ENCODE results near the gene THAP8. TPM values are rescaled to one million over a fixed set of nuclear protein-coding genes. Genes with fewer than 3 reads are reported as not detected.

Gene THAP8
- total and polyA plus RNA-seq, 2 of the 13 experiments (the other 11 are each of a cell fraction or from before 2014, with no cell fraction given): 1.7 to 3.7 TPM

DNA sequence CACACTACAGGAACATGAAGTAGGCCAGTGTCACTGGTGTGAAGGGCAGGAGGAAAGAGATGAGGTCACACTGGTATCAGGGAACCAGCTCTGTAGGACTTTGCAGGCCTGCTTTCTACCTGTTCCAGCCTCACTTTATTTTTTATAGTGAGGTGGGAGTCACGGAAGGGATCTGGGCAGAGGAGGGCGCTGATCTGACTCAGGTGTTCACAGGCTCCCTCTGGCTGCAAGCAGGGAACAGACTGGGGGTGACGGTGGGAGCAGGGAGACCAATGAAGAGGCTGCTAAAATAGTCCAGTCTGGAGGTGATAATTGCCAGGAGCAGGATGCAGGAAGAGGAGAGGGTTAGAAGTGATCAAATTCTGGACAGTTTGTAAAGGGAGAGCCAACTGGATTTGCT lies 2.8 kb downstream of the THAP8 start (continued):
- TF ChIP-seq, protein P1, sequence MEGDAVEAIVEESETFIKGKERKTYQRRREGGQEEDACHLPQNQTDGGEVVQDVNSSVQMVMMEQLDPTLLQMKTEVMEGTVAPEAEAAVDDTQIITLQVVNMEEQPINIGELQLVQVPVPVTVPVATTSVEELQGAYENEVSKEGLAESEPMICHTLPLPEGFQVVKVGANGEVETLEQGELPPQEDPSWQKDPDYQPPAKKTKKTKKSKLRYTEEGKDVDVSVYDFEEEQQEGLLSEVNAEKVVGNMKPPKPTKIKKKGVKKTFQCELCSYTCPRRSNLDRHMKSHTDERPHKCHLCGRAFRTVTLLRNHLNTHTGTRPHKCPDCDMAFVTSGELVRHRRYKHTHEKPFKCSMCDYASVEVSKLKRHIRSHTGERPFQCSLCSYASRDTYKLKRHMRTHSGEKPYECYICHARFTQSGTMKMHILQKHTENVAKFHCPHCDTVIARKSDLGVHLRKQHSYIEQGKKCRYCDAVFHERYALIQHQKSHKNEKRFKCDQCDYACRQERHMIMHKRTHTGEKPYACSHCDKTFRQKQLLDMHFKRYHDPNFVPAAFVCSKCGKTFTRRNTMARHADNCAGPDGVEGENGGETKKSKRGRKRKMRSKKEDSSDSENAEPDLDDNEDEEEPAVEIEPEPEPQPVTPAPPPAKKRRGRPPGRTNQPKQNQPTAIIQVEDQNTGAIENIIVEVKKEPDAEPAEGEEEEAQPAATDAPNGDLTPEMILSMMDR (CRISPR knock-in tag; IDR thresholded peaks at IDR 0.05): peak; percentile 75
- TF ChIP-seq ZNF883 (CRISPR knock-in tag; IDR thresholded peaks at IDR 0.05; ENCODE audit: not compliant biosample characterization) (no peak), ZNF841 (CRISPR knock-in tag; IDR thresholded peaks at IDR 0.05; ENCODE audit: borderline replicate concordance) (no peak), ERF (CRISPR knock-in tag; IDR thresholded peaks at IDR 0.05) (peak; percentile 26; the same call in 1 of the 2 replicates), SRF (IDR thresholded peaks at IDR 0.05; ENCODE audit: low read depth, low read length) (no peak), SAP130 (CRISPR knock-in tag; IDR thresholded peaks at IDR 0.05; ENCODE audit: low read depth) (peak; percentile 40; the same call in 1 of the 2 replicates), MEIS1 (CRISPR knock-in tag; IDR thresholded peaks at IDR 0.05; ENCODE audit: borderline replicate concordance) (no peak), ZNF7 (CRISPR knock-in tag; IDR thresholded peaks at IDR 0.05) (no peak), SMC3 (IDR thresholded peaks at IDR 0.05; ENCODE audit: low read length) (peak; percentile 73), TBX3 (IDR thresholded peaks at IDR 0.05; ENCODE audit: borderline replicate concordance) (no peak), CSRNP2 (CRISPR knock-in tag; conservative IDR thresholded peaks at IDR 0.05; ENCODE audit: low read depth) (no peak), KLF13 (CRISPR knock-in tag; IDR thresholded peaks at IDR 0.05) (no peak), KAT7 (CRISPR knock-in tag; IDR thresholded peaks at IDR 0.05; ENCODE audit: borderline replicate concordance) (no peak), HBP1 (CRISPR knock-in tag; IDR thresholded peaks at IDR 0.05; ENCODE audit: low read depth) (no peak), ATF2 (CRISPR knock-in tag; IDR thresholded peaks at IDR 0.05) (no peak), RNF2 (conservative IDR thresholded peaks at IDR 0.05; ENCODE audit: low read depth) (no peak), IKZF1 (IDR thresholded peaks at IDR 0.05) (no peak), MED1 (CRISPR knock-in tag; IDR thresholded peaks at IDR 0.05) (no peak; the same call in 1 of the 2 replicates), HNRNPUL1 (IDR thresholded peaks at IDR 0.05; ENCODE audit: low read depth, low read length) (no peak), PATZ1 (CRISPR knock-in tag; IDR thresholded peaks at IDR 0.05) (0 out of 2 replicates have a peak, but pooled peaks have one; percentile 12), ZNF432 (CRISPR knock-in tag; IDR thresholded peaks at IDR 0.05; ENCODE audit: borderline replicate concordance) (no peak)
- TF ChIP-seq, protein P2, sequence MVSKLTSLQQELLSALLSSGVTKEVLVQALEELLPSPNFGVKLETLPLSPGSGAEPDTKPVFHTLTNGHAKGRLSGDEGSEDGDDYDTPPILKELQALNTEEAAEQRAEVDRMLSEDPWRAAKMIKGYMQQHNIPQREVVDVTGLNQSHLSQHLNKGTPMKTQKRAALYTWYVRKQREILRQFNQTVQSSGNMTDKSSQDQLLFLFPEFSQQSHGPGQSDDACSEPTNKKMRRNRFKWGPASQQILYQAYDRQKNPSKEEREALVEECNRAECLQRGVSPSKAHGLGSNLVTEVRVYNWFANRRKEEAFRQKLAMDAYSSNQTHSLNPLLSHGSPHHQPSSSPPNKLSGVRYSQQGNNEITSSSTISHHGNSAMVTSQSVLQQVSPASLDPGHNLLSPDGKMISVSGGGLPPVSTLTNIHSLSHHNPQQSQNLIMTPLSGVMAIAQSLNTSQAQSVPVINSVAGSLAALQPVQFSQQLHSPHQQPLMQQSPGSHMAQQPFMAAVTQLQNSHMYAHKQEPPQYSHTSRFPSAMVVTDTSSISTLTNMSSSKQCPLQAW (CRISPR knock-in tag; IDR thresholded peaks at IDR 0.05): no peak
